HG02610 (cell line): ENCODE data around the gene GP9.
"Not testable (repeated sequence)": the region's sequence is repeated elsewhere in the genome, so short reads cannot be mapped to it uniquely, and the experiment has no call there.

Experiments used
- ATAC-seq: cut with Tn5 transposase; IDR thresholded peaks from one replicate; pipeline ENCODE4 v1.9.1; 2021; ENCODE audit warnings: mild to moderate bottlenecking, moderate library complexity; ENCODE audit not compliant: unreplicated experiment

Gene GP9

GRCh38 chr3:129106866-129107565 lies 46.4 kb downstream of the GP9 start:
- ATAC-seq: no peak

- no peak for ATAC-seq
Observed at GRCh38 chr3:129107793-129108192, 47.2 kb downstream of the GP9 start.

GRCh38 chr3:129111076-129111780 lies 50.6 kb downstream of the GP9 start:
- not testable (repeated sequence) for ATAC-seq
